H1 (cell line): ENCODE results near the gene SERPINF2. TPM values are rescaled to one million over a fixed set of nuclear protein-coding genes. Genes with fewer than 3 reads are reported as not detected.

ENCODE experiments used
- CTCF ChIA-PET: fragments of 300-600 bp; sonication (Branson Sonifier 250); formaldehyde crosslinking; loops from one replicate; lab custom pipeline; 2021; ENCODE audit not compliant: partially characterized antibody; lab: Charles Lee
- POLR2A ChIA-PET: fragments of 300-600 bp; sonication (Branson Sonifier 250); formaldehyde crosslinking; loops from one replicate; lab custom pipeline; 2021; ENCODE audit warnings: inconsistent platforms; ENCODE audit not compliant: partially characterized antibody; lab: Charles Lee
- DNase-seq, 2 experiments: peaks; one replicate each; pipeline versions ENCODE4 v3.0.0 to v3.0.0-alpha.2; 2010 to 2022; ENCODE audit warnings: low spot score in 2 of 2, low read depth in 1 of 2, mixed read lengths in 1 of 2
- FAIRE-seq: peaks from 2 replicates; lab custom pipeline; 2011; peaks lifted over from hg19 to GRCh38; lab: Jason Lieb, UNC
- H2AFZ ChIP-seq: 2 replicates; pipeline ENCODE4 v1.8.1; 2012; ENCODE audit warnings: low read length, inconsistent platforms
- H2AK5ac ChIP-seq: 2 replicates; pipeline ENCODE4 v1.6.1; 2013; ENCODE audit warnings: low read depth, low read length
- H2BK120ac ChIP-seq: replicated peaks from 2 replicates; pipeline ENCODE3; 2013; ENCODE audit warnings: low read depth, low read length, inconsistent platforms
- H2BK12ac ChIP-seq: 2 replicates; pipeline ENCODE4 v1.6.1; 2013; ENCODE audit warnings: low read depth, low read length
- H2BK15ac ChIP-seq: 2 replicates; pipeline ENCODE4 v1.6.1; 2013; ENCODE audit warnings: low read length
- H2BK20ac ChIP-seq: 2 replicates; pipeline ENCODE4 v1.6.1; 2013; ENCODE audit warnings: low read length
- H2BK5ac ChIP-seq: 2 replicates; pipeline ENCODE4 v1.6.1; 2013; ENCODE audit warnings: low read depth, low read length
- H3K14ac ChIP-seq: 2 replicates; pipeline ENCODE4 v1.6.1; 2013; ENCODE audit warnings: inconsistent platforms; ENCODE audit not compliant: insufficient read length
- H3K18ac ChIP-seq: 2 replicates; pipeline ENCODE4 v1.6.1; 2013; ENCODE audit warnings: low read length; ENCODE audit errors: extremely low read depth
- H3K23ac ChIP-seq: 2 replicates; pipeline ENCODE4 v1.6.1; 2013; ENCODE audit warnings: inconsistent platforms; ENCODE audit not compliant: insufficient read length
- H3K23me2 ChIP-seq: 2 replicates; pipeline ENCODE4 v1.6.1; 2013; ENCODE audit warnings: low read depth, low read length
- H3K27ac ChIP-seq: 2 replicates; pipeline ENCODE4 v1.6.1; 2011; ENCODE audit warnings: low read depth, low read length, inconsistent platforms
- H3K27me3 ChIP-seq, 4 experiments: replicated peaks in 1 of 4; 1 replicate in 1 of 4; 2 replicates in 3 of 4; pipeline versions ENCODE4 v1.6.1 to v1.8.1; 2011 to 2013; ENCODE audit warnings: low read length in 3 of 4, mild to moderate bottlenecking in 3 of 4, inconsistent platforms in 2 of 4, mixed read lengths in 2 of 4, moderate library complexity in 1 of 4; ENCODE audit not compliant: control insufficient read depth in 3 of 4, insufficient read depth in 3 of 4; ENCODE audit errors: extremely low read depth in 1 of 4
- H3K36me3 ChIP-seq, 4 experiments: 2 replicates each; pipeline versions ENCODE4 v1.6.1 to v1.8.1; 2011 to 2013; ENCODE audit warnings: mild to moderate bottlenecking in 4 of 4, low read length in 3 of 4, moderate library complexity in 2 of 4, control low read depth in 1 of 4, inconsistent platforms in 1 of 4; ENCODE audit not compliant: insufficient read depth in 4 of 4, control insufficient read depth in 2 of 4
- H3K4ac ChIP-seq: replicated peaks from 2 replicates; pipeline ENCODE3; 2013; ENCODE audit warnings: low read length, low read depth, mixed read lengths, inconsistent platforms; ENCODE audit not compliant: insufficient read length
- H3K4me1 ChIP-seq, 4 experiments: replicated peaks in 1 of 4; 1 replicate in 1 of 4; 2 replicates in 3 of 4; pipeline versions ENCODE4 v1.6.1 to v1.8.1; 2011 to 2013; ENCODE audit warnings: low read length in 3 of 4, inconsistent platforms in 2 of 4, mixed read lengths in 1 of 4; ENCODE audit not compliant: insufficient read depth in 4 of 4, control insufficient read depth in 3 of 4
- H3K4me2 ChIP-seq, 2 experiments: 2 replicates each; pipeline versions ENCODE4 v1.6.1 to v1.8.1; 2011 to 2013; ENCODE audit warnings: low read depth in 2 of 2, low read length in 2 of 2, control low read depth in 1 of 2, inconsistent platforms in 1 of 2, mild to moderate bottlenecking in 1 of 2; ENCODE audit not compliant: insufficient read depth in 1 of 2
- H3K4me3 ChIP-seq, 4 experiments: fragments of 200-600, 300-600 bp in 1 of 4; sonication (generic), shearing (Covaris generic), sonication (Bioruptor Twin) in 1 of 4; 2 replicates each; pipeline versions ENCODE4 v1.5.1 to v1.8.1; 2011 to 2016; ENCODE audit warnings: low read length in 4 of 4, low read depth in 3 of 4, control low read depth in 2 of 4, inconsistent platforms in 2 of 4, mild to moderate bottlenecking in 2 of 4, mixed read lengths in 1 of 4, moderate library complexity in 1 of 4; ENCODE audit not compliant: insufficient read depth in 2 of 4; ENCODE audit errors: extremely low read depth in 1 of 4
- H3K56ac ChIP-seq: replicated peaks from 2 replicates; pipeline ENCODE3; 2013; ENCODE audit warnings: low read depth, mild to moderate bottlenecking, mixed read lengths, low read length, inconsistent platforms; ENCODE audit not compliant: insufficient read length
- H3K79me1 ChIP-seq: 2 replicates; pipeline ENCODE4 v1.6.1; 2013; ENCODE audit warnings: low read depth, low read length, control low read depth
- H3K79me2 ChIP-seq, 2 experiments: 2 replicates each; pipeline versions ENCODE4 v1.6.1 to v1.8.1; 2012 to 2013; ENCODE audit warnings: low read length in 2 of 2, mild to moderate bottlenecking in 2 of 2, inconsistent platforms in 1 of 2; ENCODE audit not compliant: insufficient read depth in 2 of 2, control insufficient read depth in 1 of 2
- H3K9ac ChIP-seq, 4 experiments: replicated peaks in 1 of 4; 1 replicate in 1 of 4; 2 replicates in 3 of 4; pipeline versions ENCODE4 v1.6.1 to v1.8.1; 2011 to 2013; ENCODE audit warnings: low read depth in 3 of 4, low read length in 3 of 4, control low read depth in 2 of 4, mild to moderate bottlenecking in 2 of 4, moderate library complexity in 2 of 4, inconsistent platforms in 1 of 4; ENCODE audit errors: extremely low read depth in 1 of 4
- H3K9me3 ChIP-seq, 2 experiments: 2 replicates each; pipeline versions ENCODE4 v1.6.1 to v1.8.1; 2012 to 2013; ENCODE audit warnings: mild to moderate bottlenecking in 2 of 2, moderate library complexity in 2 of 2, control low read depth in 1 of 2, inconsistent platforms in 1 of 2, low read depth in 1 of 2, low read length in 1 of 2, mixed read lengths in 1 of 2; ENCODE audit not compliant: insufficient read depth in 2 of 2
- H4K20me1 ChIP-seq, 2 experiments: replicated peaks in 1 of 2; 2 replicates each; pipeline versions ENCODE3 to v1.8.1; 2011 to 2013; ENCODE audit warnings: inconsistent platforms in 2 of 2, low read length in 2 of 2, mild to moderate bottlenecking in 1 of 2; ENCODE audit not compliant: insufficient read depth in 2 of 2, control insufficient read depth in 1 of 2
- H4K5ac ChIP-seq: 2 replicates; pipeline ENCODE4 v1.6.1; 2013; ENCODE audit warnings: low read length, low read depth, mixed read lengths, inconsistent platforms; ENCODE audit not compliant: insufficient read length
- H4K8ac ChIP-seq: 2 replicates; pipeline ENCODE4 v1.8.0; 2013; ENCODE audit warnings: mild to moderate bottlenecking, moderate library complexity, low read length, inconsistent platforms; ENCODE audit not compliant: insufficient read depth; ENCODE audit errors: extremely low read depth
- H4K91ac ChIP-seq: replicated peaks from 2 replicates; pipeline ENCODE3; 2013; ENCODE audit warnings: low read length, mixed read lengths, inconsistent platforms; ENCODE audit not compliant: insufficient read length
- CREB1 ChIP-seq: IDR thresholded peaks from 2 replicates; pipeline ENCODE4 v1.6.1; 2012; ENCODE audit warnings: inconsistent platforms
- EP300 ChIP-seq, 2 experiments: IDR thresholded peaks; 1 replicate in 1 of 2; 2 replicates in 1 of 2; pipeline ENCODE4 v1.6.1; 2011 to 2012; ENCODE audit warnings: low read depth in 2 of 2, low read length in 2 of 2, mild to moderate bottlenecking in 2 of 2, borderline replicate concordance in 1 of 2, inconsistent platforms in 1 of 2, moderate library complexity in 1 of 2
- KDM5A ChIP-seq: fragments of 200-600 bp; IDR thresholded peaks from 2 replicates; pipeline ENCODE4 v1.7.1; 2012; ENCODE audit warnings: mild to moderate bottlenecking, low read length, inconsistent platforms, mixed read lengths
- MAFK ChIP-seq: IDR thresholded peaks from 2 replicates; pipeline ENCODE4 v1.6.1; 2012; ENCODE audit warnings: low read depth, mild to moderate bottlenecking, improper control_type of control experiment, low read length
- NANOG ChIP-seq: IDR thresholded peaks from 2 replicates; pipeline ENCODE4 v1.6.1; 2011; ENCODE audit warnings: low read length, low read depth, mild to moderate bottlenecking, inconsistent platforms; ENCODE audit not compliant: insufficient read depth, poor library complexity, severe bottlenecking
- RAD21 ChIP-seq, 2 experiments: IDR thresholded peaks in 1 of 2; conservative IDR thresholded peaks in 1 of 2; 2 replicates each; pipeline ENCODE4 v1.6.1; 2011; ENCODE audit warnings: low read depth in 2 of 2, low read length in 2 of 2, improper control_type of control experiment in 1 of 2, inconsistent platforms in 1 of 2, mild to moderate bottlenecking in 1 of 2, moderate library complexity in 1 of 2
- SRF ChIP-seq: IDR thresholded peaks from 2 replicates; pipeline ENCODE4 v1.6.1; 2011; ENCODE audit warnings: mild to moderate bottlenecking, low read depth, low read length, moderate library complexity
- WGBS, 2 experiments: shearing (Covaris generic) in 1 of 2; methylation state at CpG; one replicate each; pipeline versions ENCODE4 v1.1.6 to v1.1.7; 2013 to 2015; ENCODE audit warnings: low lambda C conversion rate in 2 of 2, mixed read lengths in 2 of 2, inconsistent platforms in 1 of 2, low coverage in 1 of 2, missing lambda C conversion rate in 1 of 2; ENCODE audit not compliant: insufficient replicate concordance in 2 of 2, insufficient coverage in 1 of 2, insufficient read length in 1 of 2; ENCODE audit errors: extremely low coverage in 1 of 2, missing lambda C conversion rate in 1 of 2; 5-methylcytosine and 5-hydroxymethylcytosine counted together
- polyA plus RNA-seq, 7 experiments: library from polyadenylated mRNA; depleted of rRNA in 3 of 7; stranded (reverse) in 5 of 7; unstranded in 2 of 7; fragments of >200 nt in 5 of 7; fragments of 200-250 nt in 2 of 7; gene quantifications; 1 replicate in 5 of 7; 2 replicates in 1 of 7; 4 replicates in 1 of 7; pipeline versions ENCODE4 v1.2.1 to v1.2.3, GENCODE V29; 2011 to 2013; ENCODE audit warnings: missing spikeins in 2 of 7, mixed read lengths in 2 of 7
- total RNA-seq: library from RNA; stranded (reverse); fragmentation: NEBNext Ultra II Directional; extraction: Animal tissue kit (Norgen Biotek cat#: 25700); gene quantifications from 2 replicates; pipeline ENCODE4 v1.2.1, GENCODE V29; 2021

Gene SERPINF2
- total and polyA plus RNA-seq, 2 of the 8 experiments (the other 6 are each of a cell fraction or from before 2014, with no cell fraction given): 1.8 to 3.2 TPM

DNA sequence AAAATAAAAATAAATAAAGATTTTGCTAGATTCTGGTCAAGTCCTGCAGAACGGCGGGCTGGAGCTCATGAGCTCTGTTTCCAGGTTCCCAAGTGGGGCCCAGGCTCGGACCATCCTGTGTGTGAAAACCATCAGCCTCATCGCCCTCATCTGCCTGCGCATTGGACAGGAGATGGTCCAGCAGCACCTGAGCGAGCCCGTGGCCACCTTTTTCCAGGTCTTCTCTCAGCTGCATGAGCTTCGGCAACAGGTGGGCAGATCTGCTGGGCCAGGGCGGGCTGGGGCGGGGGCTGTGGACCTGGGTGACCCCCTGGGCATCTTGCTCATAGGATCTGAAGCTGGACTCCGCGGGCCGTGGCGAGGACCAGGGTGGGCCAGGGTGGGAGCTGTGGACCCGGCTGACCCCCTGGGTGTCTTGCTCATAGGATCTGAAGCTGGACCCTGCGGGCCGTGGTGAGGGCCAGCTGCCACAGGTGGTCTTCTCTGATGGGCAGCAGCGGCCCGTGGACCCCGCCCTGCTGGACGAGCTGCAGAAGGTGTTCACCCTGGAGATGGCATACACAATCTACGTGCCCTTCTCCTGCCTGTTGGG, 10.3 kb upstream of the SERPINF2 start:
- Histone ChIP-seq H3K27ac (no peak overlapping the region), H2BK120ac (no peak overlapping the region), H4K5ac (no peak overlapping the region), H3K4ac (no peak overlapping the region), H4K91ac (no peak overlapping the region), H3K23me2 (no peaks in the 10 kb centered on the region), H2BK12ac (no peak overlapping the region), H3K4me3 (no peak overlapping the region), H3K18ac (no peak overlapping the region), H3K56ac (no peak overlapping the region), H2BK20ac (no peak overlapping the region), H2BK15ac (no peak overlapping the region), H3K79me2 (no peaks in the 10 kb centered on the region; a peak in 1 of 4 replicates), H3K36me3 (no peaks in the 10 kb centered on the region; a peak in 3 of 8 replicates), H3K79me1 (no peaks in the 10 kb centered on the region), H3K4me2 (no peak overlapping the region), H3K14ac (no peak overlapping the region), H3K23ac (no peak overlapping the region), H4K20me1 (peaks cover 0 to 4% of the 10 kb centered on the region in 2 experiments), H3K27me3 (no peaks in the 10 kb centered on the region), H3K9ac (no peak overlapping the region), H2AFZ (no peak overlapping the region), H3K9me3 (no peaks in the 10 kb centered on the region), H2BK5ac (no peak overlapping the region), H3K4me1 (peaks cover 0 to 7% (median 1%) of the 10 kb centered on the region in 4 experiments; a peak in 4 of 7 replicates), H4K8ac (no peak overlapping the region), H2AK5ac (no peak overlapping the region)
- FAIRE-seq: no peak
- CTCF ChIA-PET: interaction anchor here (1.0 to 7.1 kb wide), 6 partner anchors 11 to 52 kb away, joined by 4 to 34 read pairs (median 4); no protein-coding TSS in a partner anchor
- TF ChIP-seq KDM5A (no peak), SRF (no peak), RAD21 (IDR thresholded peaks at IDR 0.05 in 1 of 2, conservative IDR thresholded peaks at IDR 0.05 in 1 of 2; ENCODE audit: low read depth in 2 of 2, low read length in 2 of 2) (no peak), MAFK (no peak), CREB1 (no peak), NANOG (no peak), EP300 (IDR thresholded peaks at IDR 0.05; ENCODE audit: borderline replicate concordance in 1 of 2, low read depth in 2 of 2, low read length in 2 of 2) (no peak)
- WGBS, 2 experiments: 92% methylated on average over 17 of the region's 22 CpGs; no CpG with 5 or more reads in 1 of the 2 experiments
- POLR2A ChIA-PET: interaction anchor here (1.1 to 2.2 kb wide), 4 partner anchors 8 to 30 kb away, joined by 3 to 8 read pairs (median 5); partner anchors contain the start of genes SERPINF1 and WDR81
- DNase-seq: no peak
